VCaP (cell line): ENCODE data around the gene FXYD2.

Experiments
- H3K27ac ChIP-seq: fragments of 450-650 bp; 2 replicates; pipeline ENCODE4 v1.5.1; 2017
- CTCF ChIP-seq: fragments of 450-650 bp; conservative IDR thresholded peaks from 2 replicates; pipeline ENCODE4 v1.5.1; 2017; ENCODE audit warnings: mild to moderate bottlenecking, moderate library complexity

FXYD2 gene

GRCh38 chr11:117855912-117856651 lies 31.5 kb upstream of the FXYD2 start:
- no peak for TF ChIP-seq CTCF
- no peak overlapping the region for H3K27ac ChIP-seq

- no peak overlapping the region for H3K27ac ChIP-seq
- TF ChIP-seq CTCF: no peak
Observed at GRCh38 chr11:117855186-117855845, 30.8 kb upstream of the FXYD2 start.

- no peak overlapping the region for H3K27ac ChIP-seq
- TF ChIP-seq CTCF: no peak
Observed at GRCh38 chr11:117852309-117852708, 27.8 kb upstream of the FXYD2 start.

GRCh38 chr11:117851852-117852251 lies 27.3 kb upstream of the FXYD2 start:
- TF ChIP-seq CTCF: no peak
- no peak overlapping the region for H3K27ac ChIP-seq

- TF ChIP-seq CTCF: no peak
- H3K27ac ChIP-seq: no peak overlapping the region
Observed at GRCh38 chr11:117851106-117851505, 26.6 kb upstream of the FXYD2 start.

GRCh38 chr11:117849781-117850414 lies 25.4 kb upstream of the FXYD2 start:
- TF ChIP-seq CTCF: no peak
- no peak overlapping the region for H3K27ac ChIP-seq

GRCh38 chr11:117843666-117844484 lies 19.3 kb upstream of the FXYD2 start:
- peak; percentile 99 for TF ChIP-seq CTCF
- H3K27ac ChIP-seq: no peak overlapping the region
